Lower leg skin (tissue), 4 donors: ENCODE results near the gene SAPCD1. TPM values are rescaled to one million over a fixed set of nuclear protein-coding genes. Genes with fewer than 3 reads are reported as not detected.

Source experiments
- DNase-seq, 2 donors: peaks; one replicate each; pipeline ENCODE4 v3.0.0-alpha.2; 2019; ENCODE audit warnings: low spot score in 2 of 2
- H3K4me3 ChIP-seq: fragments of 200-600 bp; sonication (generic); 2 replicates; pipeline ENCODE4 v1.5.1; 2017; ENCODE audit warnings: mild to moderate bottlenecking, low read depth; ENCODE audit not compliant: poor library complexity, severe bottlenecking
- POLR2A ChIP-seq, 2 donors: fragments of 450-650 bp; IDR thresholded peaks; one replicate each; pipeline ENCODE4 v1.6.1; 2016 to 2017; ENCODE audit warnings: antibody characterized with exemption in 2 of 2, mild to moderate bottlenecking in 1 of 2, moderate library complexity in 1 of 2
- whole genome bisulfite sequencing, 2 donors: methylation state at CpG; one replicate each; pipeline ENCODE4 v1.1.5; 2018; 5-methylcytosine and 5-hydroxymethylcytosine counted together
- intact Hi-C: fragments of 100-400 bp; cut with DNase I; formaldehyde crosslinking; loops from one replicate; pipeline ENCODE4 v1.15.0; 2023; ENCODE audit warnings: low total_unique reads
- total RNA-seq, 4 donors: library from RNA; depleted of rRNA; stranded (reverse); fragments of >200 nt; gene quantifications; one replicate each; pipeline ENCODE4 v1.1.0, GENCODE V29; 2016
- TF ChIP-seq, protein P1 (sequence below), 3 donors: fragments of 450-650 bp; IDR thresholded peaks; one replicate each; pipeline ENCODE4 v1.5.1; 2016; ENCODE audit warnings: antibody characterized with exemption in 3 of 3, mild to moderate bottlenecking in 3 of 3, moderate library complexity in 2 of 3

The SAPCD1 gene
- total RNA-seq, 4 donors from 2014 or later: 25.3 to 80.6 (median 55.3) TPM

DNA sequence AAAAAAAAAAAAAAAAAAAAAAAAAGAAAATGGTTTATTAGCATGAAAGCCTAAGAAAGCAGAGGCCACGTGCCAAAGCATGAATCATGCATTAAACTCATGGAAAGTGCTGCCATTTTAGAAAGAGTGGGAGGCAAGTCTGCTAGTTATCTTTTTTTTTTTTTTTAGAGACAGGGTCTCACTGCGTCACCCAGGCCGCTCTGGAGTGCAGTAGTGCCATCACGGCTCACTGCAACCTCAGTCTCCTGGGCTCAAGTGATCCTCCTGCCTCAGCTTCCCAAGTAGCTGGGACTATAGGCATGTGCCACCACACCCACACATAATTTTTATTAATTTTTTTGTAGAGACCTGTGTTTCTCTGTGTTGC lies 9.5 kb downstream of the SAPCD1 start:
- intact Hi-C loops: no loop called here
- no peak for DNase-seq
- 66 to 71% methylated on average over 4 of the region's 4 CpGs for WGBS, 2 donors
- TF ChIP-seq POLR2A (IDR thresholded peaks at IDR 0.05): no peak
- TF ChIP-seq, protein P1, sequence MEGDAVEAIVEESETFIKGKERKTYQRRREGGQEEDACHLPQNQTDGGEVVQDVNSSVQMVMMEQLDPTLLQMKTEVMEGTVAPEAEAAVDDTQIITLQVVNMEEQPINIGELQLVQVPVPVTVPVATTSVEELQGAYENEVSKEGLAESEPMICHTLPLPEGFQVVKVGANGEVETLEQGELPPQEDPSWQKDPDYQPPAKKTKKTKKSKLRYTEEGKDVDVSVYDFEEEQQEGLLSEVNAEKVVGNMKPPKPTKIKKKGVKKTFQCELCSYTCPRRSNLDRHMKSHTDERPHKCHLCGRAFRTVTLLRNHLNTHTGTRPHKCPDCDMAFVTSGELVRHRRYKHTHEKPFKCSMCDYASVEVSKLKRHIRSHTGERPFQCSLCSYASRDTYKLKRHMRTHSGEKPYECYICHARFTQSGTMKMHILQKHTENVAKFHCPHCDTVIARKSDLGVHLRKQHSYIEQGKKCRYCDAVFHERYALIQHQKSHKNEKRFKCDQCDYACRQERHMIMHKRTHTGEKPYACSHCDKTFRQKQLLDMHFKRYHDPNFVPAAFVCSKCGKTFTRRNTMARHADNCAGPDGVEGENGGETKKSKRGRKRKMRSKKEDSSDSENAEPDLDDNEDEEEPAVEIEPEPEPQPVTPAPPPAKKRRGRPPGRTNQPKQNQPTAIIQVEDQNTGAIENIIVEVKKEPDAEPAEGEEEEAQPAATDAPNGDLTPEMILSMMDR (IDR thresholded peaks at IDR 0.05): no peak
- no peak overlapping the region for H3K4me3 ChIP-seq

DNA sequence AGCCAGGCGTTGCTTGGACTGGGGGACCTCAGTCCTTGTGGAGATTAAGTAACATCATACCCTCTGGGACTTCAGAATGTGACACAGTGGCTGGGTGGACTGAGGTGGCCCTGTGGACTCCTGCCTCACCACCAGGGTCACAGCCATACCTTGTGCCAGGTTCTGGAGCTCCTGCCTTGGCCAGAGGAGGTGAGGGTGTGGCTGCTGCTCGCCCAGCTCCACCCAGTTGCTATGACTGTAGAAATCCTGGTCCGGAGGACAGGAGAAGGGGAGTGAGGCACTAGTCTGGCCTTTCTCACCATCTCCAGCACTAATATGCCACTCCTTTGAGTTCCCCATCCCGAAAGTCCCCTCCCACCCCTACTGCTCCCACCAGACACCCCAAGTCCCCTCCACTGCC lies 12.7 kb downstream of the SAPCD1 start:
- 46 to 54% methylated on average over 4 of the region's 4 CpGs for whole genome bisulfite sequencing, 2 donors
- H3K4me3 ChIP-seq: no peak overlapping the region
- intact Hi-C loops: no loop called here
- DNase-seq: no peak
- TF ChIP-seq POLR2A (IDR thresholded peaks at IDR 0.05): no peak

DNA sequence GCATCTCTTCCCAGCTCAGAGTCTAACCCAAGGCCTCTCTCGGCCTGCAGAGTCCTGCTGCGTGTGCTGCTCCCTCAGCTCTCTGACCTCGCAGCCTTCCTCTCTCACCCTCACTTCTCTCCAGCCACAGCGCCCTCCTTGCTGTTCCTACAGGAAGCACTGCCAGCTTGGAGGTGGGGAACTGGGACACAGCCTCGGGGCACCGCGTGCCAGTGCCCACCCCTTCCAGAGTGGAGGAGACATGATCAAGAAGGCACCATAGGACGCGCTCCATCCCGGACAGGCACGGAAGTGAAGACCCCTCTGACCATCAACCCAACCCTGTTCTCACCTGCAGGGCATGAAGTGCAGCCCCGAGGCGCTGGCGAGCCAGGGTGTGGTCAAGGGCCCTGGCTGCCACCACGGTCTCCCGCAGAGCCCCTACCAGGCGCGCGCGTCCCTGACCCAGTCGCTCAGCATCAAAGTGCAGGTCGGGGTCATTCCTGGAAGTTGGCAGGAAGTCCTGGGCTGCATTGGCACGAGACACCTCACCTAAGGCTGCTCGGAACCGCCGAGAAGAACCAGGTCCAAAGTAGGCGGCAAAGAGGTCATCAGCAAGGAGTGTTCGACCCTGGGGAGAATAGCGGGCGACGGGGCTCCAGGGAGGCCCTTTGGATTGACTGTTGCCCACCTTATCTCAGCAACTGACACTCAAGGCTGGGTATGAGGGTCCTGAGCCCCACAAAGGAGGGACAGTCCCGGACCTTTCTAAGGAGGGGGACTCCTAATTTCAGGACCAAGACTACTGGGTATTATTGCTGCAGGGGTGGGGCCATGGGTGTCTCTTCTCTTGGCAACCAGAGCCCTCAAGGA lies 13.4 kb downstream of the SAPCD1 start:
- TF ChIP-seq POLR2A (IDR thresholded peaks at IDR 0.05): no peak
- intact Hi-C loops: no loop called here
- DNase-seq: no peak
- no peak overlapping the region for H3K4me3 ChIP-seq
- WGBS, 2 donors: 80% methylated on average over 32 of the region's 32 CpGs

DNA sequence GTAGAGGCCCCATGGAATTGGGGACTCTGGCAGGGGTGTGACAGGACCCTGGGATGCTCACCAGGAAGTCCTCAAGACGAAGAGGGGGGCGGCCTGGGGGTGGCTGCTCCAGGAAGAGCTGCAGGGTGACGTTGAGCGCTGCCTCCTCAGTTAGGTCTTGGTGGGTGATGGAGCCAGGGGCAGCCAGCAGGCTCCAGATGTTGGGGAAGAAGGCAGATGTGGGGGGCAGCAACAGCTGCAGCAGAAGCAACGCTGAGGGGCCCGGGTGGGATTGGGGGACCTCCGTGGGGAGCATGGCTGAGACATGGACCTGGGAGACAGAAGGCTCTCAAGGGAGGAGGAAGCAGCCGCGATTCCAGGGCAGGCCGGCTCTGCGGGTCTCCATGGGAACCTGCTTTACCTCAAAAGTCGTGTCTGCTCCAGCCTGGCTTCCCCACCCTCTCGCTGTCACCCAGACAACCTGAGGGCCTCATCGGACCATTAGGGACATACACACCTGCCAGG lies 14.1 kb downstream of the SAPCD1 start:
- 32 to 38% methylated on average over 14 of the region's 14 CpGs for WGBS, 2 donors
- TF ChIP-seq, protein P1 (IDR thresholded peaks at IDR 0.05): no peak
- no peak for TF ChIP-seq POLR2A (IDR thresholded peaks at IDR 0.05)
- no peak for DNase-seq
- intact Hi-C loops: no loop called here
- H3K4me3 ChIP-seq: no peak overlapping the region

DNA sequence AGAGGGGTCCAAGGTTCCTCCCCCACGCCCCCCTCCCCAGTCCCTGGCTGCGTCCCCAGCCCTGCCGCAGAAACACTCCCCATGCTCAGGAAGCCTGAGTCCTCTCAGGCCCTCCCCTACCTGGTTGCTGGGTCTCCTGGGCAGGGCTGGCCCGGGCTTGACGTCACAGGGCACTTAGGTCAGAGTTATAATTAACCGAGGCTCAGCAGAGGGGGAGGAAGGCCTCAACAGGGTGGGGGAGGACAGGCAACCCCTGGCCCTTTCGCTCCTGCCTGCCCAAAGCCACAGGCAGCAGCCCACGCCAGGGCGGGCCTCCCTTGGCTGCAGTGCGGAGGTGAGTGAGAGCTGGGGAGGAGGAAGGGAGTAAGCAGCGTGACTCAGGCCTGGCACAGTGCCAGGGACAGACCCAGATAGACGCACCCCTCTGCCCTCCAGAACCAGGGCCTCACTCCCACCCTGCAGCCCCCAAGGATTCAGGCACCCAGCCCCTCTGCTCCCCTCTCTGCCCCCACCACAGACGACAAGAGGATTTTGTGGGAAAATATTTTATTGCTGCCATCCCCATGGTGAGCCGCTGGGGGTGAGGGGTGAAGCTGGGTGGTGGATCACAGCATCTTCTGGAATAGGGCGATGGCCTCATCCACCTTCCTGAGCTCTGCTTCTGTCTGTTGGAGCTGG lies 14.7 kb downstream of the SAPCD1 start, which contains the start of gene VWA7:
Gene VWA7 (minus strand): TSS at position 340 of the 678 bp plus-strand sequence. CDS start 549 bp downstream, outside the sequence.
- TF ChIP-seq, protein P1 (IDR thresholded peaks at IDR 0.05): peak in 1 of 3 donors; percentile 59
- no peak for TF ChIP-seq POLR2A (IDR thresholded peaks at IDR 0.05)
- peak; percentile 52 to 91 for DNase-seq
- H3K4me3 ChIP-seq: no peak within 1 kb of the TSS
- intact Hi-C loops: no loop called here
- 11 to 13% methylated on average over 13 to 15 of the region's 15 CpGs for WGBS, 2 donors

DNA sequence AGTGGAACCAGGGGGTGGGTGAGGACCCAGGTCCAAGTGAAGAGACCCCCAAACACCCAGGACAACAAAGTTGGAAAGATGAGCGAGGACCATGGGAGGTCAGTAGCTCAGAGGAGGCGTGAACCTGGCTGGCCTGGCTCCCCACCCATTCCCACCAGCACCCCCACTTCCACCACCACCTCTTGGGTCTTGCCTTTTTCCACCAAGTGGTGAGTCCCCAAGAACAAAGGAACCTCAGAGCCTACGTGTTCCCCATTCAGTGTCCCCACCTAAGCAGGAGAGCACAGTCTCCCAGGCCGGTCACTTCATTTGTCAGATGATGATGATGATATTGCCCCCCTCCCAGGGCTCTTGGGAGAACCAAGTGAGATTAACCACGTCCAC lies 15.2 kb downstream of the SAPCD1 start:
- 83% methylated on average over 5 of the region's 5 CpGs for WGBS, 2 donors
- TF ChIP-seq, protein P1 (IDR thresholded peaks at IDR 0.05): no peak
- no peak for TF ChIP-seq POLR2A (IDR thresholded peaks at IDR 0.05)
- intact Hi-C loops: no loop called here

More for the DNA sequence above, 15.2 kb downstream of the SAPCD1 start:
- no peak for DNase-seq
- H3K4me3 ChIP-seq: no peak overlapping the region
